DMS153 (cell line): Measurements from ENCODE around the gene ARID5B.

ENCODE experiments used
- DNase-seq: peaks from one replicate; lab custom pipeline; 2025; lab: John Stamatoyannopoulos, UW

ARID5B gene

DNA sequence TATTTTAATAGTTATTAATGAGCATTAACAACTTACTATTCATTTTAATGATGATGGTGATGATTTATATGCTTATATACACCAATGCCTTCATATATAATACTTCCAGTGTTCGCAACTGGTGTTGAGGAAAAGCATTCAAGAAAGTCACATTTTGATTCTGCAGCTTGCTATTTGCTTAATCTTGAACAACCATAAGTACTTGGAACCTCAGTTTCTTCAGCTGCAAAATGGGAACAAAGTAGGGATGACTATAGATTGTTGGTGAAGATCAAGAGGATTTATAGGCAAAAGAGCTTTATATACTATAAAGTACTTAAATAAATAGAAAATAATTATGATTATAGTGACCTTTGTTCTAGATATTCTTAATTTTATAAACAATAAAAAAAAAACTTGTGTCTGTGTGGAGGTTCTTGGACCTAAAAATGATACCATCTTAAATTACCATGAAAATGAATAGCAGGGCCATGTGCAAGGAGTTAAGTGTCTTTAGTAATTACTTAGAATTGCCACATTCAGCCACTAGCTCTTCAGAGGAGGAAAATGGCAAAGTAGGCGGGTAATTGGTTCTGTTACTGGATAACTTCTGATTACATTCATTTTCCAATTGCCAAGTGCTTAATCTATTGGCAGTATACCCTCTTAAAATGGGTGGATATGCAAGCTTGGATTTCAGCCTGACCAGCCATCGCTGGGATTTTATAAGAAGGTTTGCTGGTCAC is 4.5 kb downstream of the ARID5B start:
- DNase-seq, result no peak

- no peak for DNase-seq
Measured at GRCh38 chr10:61906562-61906901, 5.0 kb downstream of the ARID5B start.

DNA sequence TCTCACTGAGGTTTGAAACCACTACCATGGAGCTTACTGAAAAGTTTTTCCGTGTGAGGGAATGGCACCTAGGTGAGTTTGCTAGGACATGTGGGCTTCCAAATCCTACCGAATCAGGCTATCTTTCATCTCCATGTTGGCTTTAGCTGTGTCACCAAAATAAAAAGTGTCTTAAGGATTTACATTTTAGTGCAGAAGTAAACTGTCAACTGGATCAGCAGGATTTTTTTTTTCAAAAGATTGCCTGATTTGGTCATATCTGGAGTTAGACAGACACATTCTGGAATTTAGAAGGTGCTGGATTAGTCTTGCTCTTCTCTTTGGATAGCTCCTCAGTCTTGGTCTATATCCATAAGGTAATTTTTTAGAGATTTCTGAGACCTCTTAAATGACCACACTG is 5.5 kb downstream of the ARID5B start:
- no peak for DNase-seq

GRCh38 chr10:61907587-61907986 is 6.1 kb downstream of the ARID5B start:
- no peak for DNase-seq

GRCh38 chr10:61910226-61910805 is 8.8 kb downstream of the ARID5B start:
- DNase-seq, result no peak

- DNase-seq, result no peak
Measured at GRCh38 chr10:61910894-61911293, 9.4 kb downstream of the ARID5B start.

GRCh38 chr10:61911425-61911824 is 9.9 kb downstream of the ARID5B start:
- DNase-seq, result no peak

GRCh38 chr10:61912981-61913380 is 11.5 kb downstream of the ARID5B start:
- no peak for DNase-seq

- no peak for DNase-seq
Measured at GRCh38 chr10:61918140-61918539, 16.6 kb downstream of the ARID5B start.

- DNase-seq, result no peak
Measured at GRCh38 chr10:61918989-61919388, 17.5 kb downstream of the ARID5B start.

DNA sequence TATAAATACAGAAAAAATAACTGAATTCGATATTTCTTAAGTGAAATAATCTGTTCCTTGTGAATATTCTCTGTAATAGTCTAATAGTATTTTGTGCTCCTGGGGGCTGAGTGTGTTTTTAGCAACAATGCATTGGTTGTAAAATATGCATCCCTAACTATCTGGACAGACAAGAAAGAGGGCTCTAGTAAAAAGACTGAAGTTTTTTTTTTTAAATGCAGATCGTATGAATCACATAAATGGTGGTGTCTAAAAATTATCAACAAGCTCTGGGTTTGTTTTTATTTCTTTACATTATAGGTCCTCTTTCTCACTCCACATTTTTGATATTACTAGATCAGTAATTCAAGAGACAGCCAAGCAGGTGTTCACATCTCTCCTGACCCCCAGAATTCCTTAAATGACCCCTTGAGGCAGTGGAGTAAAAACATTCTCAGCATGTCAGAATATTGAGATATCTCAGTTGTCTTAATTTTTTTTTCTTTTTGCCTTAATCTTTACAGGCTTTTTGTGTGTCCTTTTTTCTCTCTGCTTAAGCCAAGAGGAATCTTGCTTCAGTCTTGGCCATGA is 18.2 kb downstream of the ARID5B start:
- DNase-seq, result no peak

- DNase-seq, result no peak
Measured at GRCh38 chr10:61921143-61921542, 19.6 kb downstream of the ARID5B start.

DNA sequence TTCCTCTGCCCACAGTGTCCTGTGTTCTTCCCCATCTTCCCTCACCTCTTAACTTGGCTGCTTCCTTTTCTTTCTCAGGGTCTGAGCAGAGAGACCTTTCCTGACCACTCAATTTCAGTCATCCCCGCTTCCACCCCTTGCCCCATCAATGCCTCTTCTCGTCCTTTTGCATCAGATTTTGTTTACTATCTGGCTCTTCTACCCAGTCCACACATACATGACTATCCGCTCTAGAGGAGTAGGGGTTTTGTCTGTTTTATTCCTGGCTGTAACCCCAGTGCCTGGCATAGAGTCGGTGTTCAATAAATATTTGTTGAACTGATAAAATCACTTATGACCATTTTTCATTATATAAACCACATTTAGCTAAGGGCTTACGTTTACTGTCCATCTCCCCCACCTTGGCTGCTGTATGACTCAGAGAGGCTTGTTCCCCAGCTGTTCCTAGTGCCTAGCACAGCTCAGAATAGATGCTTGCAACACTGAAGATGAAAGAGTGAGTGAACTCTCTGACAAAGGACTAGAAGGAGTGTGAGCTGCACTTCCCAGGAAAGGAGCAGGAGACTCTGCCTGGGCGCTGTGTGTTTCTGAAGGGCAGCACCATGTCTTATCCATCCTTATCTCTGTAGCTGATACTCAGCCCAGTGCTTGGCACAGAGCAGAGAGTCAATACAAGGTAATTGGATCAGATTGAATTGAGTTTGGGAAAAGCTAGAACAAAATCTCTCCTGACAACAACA is 21.9 kb downstream of the ARID5B start:
- no peak for DNase-seq

GRCh38 chr10:61923950-61924274 is 22.4 kb downstream of the ARID5B start:
- DNase-seq, result no peak

DNA sequence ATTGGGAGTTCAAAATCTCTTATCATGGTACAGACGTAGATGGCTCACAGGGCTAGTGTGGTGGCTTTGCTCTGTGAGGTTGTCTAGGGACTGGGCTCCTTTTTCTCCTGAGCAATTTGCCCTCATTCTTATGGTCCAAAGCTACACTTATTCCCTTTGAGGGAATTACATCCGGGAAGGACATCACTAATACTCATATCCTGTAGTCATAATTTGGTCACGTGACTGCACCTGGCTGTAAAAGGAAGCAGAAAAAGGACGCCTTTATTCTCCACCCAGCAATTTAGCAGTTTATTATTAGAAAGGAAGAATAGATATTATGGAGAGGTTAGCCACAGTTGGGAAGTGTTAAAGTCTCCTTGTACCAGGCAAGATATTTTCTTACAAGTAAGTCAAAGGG is 28.1 kb downstream of the ARID5B start:
- no peak for DNase-seq

GRCh38 chr10:61931620-61932332 is 30.3 kb downstream of the ARID5B start:
- no peak for DNase-seq

DNA sequence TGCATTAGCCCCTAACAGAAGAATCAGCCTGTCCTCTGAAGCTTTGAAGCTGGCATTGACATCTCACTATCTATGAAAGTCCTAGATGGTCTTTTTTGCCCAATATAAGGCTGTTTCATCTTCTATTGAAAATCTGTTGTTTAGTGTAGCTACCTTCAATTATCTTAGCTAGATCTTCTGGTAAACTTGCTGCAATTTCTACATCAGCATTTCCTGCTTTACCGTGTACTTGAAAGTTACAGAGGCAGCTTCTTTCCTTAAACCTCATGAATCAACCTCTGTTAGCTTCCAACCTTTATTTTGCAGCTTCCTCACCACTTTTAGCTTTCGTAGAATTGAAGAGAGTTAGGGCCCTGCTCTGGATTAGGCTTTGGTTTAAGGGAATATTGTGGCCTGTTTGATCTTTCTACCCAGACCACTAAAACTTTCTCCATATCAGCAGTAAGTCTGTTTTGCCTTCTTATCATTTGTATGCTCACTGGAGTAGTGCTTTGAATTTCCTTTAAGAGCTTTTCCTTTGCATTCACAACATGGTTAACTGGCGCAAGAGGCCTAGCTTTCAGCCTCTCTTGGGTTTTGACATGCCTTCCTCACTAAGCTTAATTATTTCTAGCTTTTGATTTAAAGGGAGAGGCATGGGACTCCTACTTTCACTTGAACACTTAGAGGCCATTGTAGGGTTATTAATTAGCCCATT is 32.5 kb downstream of the ARID5B start:
- no peak for DNase-seq

DNA sequence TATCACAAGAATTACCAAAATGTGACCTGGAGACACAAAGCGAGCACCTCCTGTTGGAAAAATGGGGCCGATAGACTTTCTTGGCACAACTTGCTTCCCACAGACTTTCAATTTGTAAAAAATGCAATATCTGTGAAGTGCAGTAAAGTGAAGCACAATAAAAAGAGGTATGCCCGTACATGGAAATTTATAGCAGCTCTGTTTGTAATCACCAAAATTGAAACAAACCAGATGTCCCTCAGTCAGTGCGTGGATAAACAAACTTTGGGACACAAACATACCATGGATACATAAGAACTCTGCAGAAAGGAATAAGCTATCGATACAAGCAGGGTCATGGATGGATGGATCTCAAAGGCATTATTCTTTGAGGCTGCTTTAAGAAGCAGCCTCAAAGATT is 33.6 kb downstream of the ARID5B start:
- no peak for DNase-seq

DNA sequence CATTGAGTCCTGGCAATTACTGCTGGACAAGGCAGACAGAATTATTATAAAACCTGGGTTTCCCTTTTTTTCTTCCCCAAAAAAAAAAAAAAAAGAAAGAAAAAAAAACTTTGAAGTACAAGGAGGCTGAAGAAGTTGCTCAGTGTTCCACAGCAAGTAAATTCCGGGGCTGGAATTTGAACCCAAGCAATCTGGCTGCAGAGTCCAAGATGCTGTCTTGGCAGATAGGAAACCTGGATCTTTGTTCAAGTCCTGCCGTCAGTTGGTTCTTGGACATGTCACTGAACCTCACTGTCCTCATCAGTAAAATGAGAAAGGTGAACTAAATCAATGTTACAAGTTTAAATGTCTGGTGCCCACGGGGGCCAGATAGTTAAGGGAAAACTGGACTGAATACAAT is 35.3 kb downstream of the ARID5B start:
- no peak for DNase-seq

DNA sequence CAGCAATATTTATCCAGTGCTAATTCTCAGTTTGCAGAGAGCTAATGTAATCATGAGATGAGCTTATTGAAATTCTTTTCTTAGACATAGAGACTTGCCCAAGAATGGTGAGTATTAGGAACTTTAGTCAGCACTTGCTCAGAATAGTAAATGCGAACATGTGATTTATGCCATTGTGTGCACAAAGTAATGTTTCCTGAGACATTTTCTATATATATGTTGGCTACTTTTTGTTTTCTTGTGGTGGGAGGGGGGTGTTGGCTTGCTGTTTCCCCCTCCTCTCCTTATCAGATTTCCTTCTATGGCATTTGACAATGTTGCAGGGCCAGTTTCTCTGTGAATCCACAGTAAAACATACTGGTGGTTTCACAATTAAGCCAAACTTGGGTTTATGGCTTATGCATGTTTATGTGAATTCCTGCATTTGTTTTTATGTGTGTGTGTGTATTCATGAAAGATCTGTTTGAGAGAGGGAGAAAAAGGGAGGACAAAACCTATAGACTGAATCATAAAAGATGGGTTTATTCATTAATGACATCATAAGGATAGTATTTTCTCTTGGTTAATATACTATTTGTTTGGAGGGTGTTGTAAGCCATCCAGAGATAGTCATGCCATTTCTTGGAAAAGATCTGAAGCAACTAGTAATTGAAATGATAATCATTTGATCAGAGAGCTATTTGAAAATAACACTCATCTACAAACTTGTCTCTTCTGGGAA is 36.3 kb downstream of the ARID5B start:
- DNase-seq, result no peak

DNA sequence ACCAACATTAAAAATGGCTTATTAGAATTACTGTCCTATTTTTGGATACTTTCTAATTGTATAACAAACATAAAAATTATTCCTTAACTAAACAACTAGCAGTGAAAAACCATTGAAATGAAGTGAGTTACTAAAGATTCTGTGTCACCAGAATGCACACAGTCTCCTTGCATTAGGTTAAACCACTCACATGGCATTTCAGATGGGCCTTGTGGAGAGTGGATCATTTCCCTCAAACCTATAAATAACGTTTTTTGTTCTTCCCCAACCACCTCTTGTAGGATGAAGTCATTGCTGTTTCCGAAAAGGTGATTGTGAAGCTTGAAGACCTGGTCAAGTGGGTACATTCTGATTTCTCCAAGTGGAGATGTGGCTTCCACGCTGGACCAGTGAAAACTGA is 38.4 kb downstream of the ARID5B start:
- no peak for DNase-seq
